ENCODE measurements around the gene GALNT17.

GALNT17 gene

GRCh38 chr7:71507680-71508602 is 376.0 kb downstream of the GALNT17 start:
- no peak for DNase-seq (ENCODE audit: low read depth)

GRCh38 chr7:71509381-71509780 is 377.4 kb downstream of the GALNT17 start:
- DNase-seq (ENCODE audit: low read depth) = no peak

- no peak for DNase-seq (ENCODE audit: low read depth)
Measured at GRCh38 chr7:71511361-71511807, 379.4 kb downstream of the GALNT17 start.

GRCh38 chr7:71517940-71518699 is 386.2 kb downstream of the GALNT17 start:
- DNase-seq (ENCODE audit: low read depth) = no peak

GRCh38 chr7:71518880-71519279 is 386.9 kb downstream of the GALNT17 start:
- DNase-seq (ENCODE audit: low read depth) = no peak

GRCh38 chr7:71521506-71521905 is 389.6 kb downstream of the GALNT17 start:
- DNase-seq (ENCODE audit: low read depth) = no peak

- no peak for DNase-seq (ENCODE audit: low read depth)
Measured at GRCh38 chr7:71526106-71526505, 394.2 kb downstream of the GALNT17 start.

GRCh38 chr7:71527213-71527612 is 395.3 kb downstream of the GALNT17 start:
- no peak for DNase-seq (ENCODE audit: low read depth)

- DNase-seq (ENCODE audit: low read depth) = no peak
Measured at GRCh38 chr7:71535616-71536015, 403.7 kb downstream of the GALNT17 start.

GRCh38 chr7:71538210-71538609 is 406.3 kb downstream of the GALNT17 start:
- DNase-seq (ENCODE audit: low read depth) = no peak

GRCh38 chr7:71539615-71540014 is 407.7 kb downstream of the GALNT17 start:
- DNase-seq (ENCODE audit: low read depth) = no peak

GRCh38 chr7:71541707-71542353 is 409.9 kb downstream of the GALNT17 start:
- no peak for DNase-seq (ENCODE audit: low read depth)

- no peak for DNase-seq (ENCODE audit: low read depth)
Measured at GRCh38 chr7:71543396-71543795, 411.5 kb downstream of the GALNT17 start.

GRCh38 chr7:71544816-71545215 is 412.9 kb downstream of the GALNT17 start:
- DNase-seq (ENCODE audit: low read depth) = no peak

GRCh38 chr7:71547426-71547825 is 415.5 kb downstream of the GALNT17 start:
- no peak for DNase-seq (ENCODE audit: low read depth)

GRCh38 chr7:71548746-71549145 is 416.8 kb downstream of the GALNT17 start:
- no peak for DNase-seq (ENCODE audit: low read depth)

- no peak for DNase-seq (ENCODE audit: low read depth)
Measured at GRCh38 chr7:71553306-71553705, 421.4 kb downstream of the GALNT17 start.

- no peak for DNase-seq (ENCODE audit: low read depth)
Measured at GRCh38 chr7:71555758-71556157, 423.8 kb downstream of the GALNT17 start.

- no peak for DNase-seq (ENCODE audit: low read depth)
Measured at GRCh38 chr7:71558806-71559613, 427.1 kb downstream of the GALNT17 start.

- no peak for DNase-seq (ENCODE audit: low read depth)
Measured at GRCh38 chr7:71560354-71560995, 428.5 kb downstream of the GALNT17 start.

- DNase-seq (ENCODE audit: low read depth) = no peak
Measured at GRCh38 chr7:71563276-71563675, 431.3 kb downstream of the GALNT17 start.

All from stimulated activated CD8-positive, alpha-beta memory T cell treated with anti-CD3 and anti-CD28 coated beads, Interleukin-12 subunit alpha, Interleukin-12 subunit beta, amount 100 ng/mL, for 4 hours (primary cell).